ENCODE results near the gene KIF6. TPM values are rescaled to one million over a fixed set of nuclear protein-coding genes. Genes with fewer than 3 reads are reported as not detected.
"Not testable (repeated sequence)": the region's sequence is repeated elsewhere in the genome, so short reads cannot be mapped to it uniquely, and the experiment has no call there.

Gene KIF6
- polyA plus RNA-seq, 2 of the 4 experiments (the other 2 are of a cell fraction), result 0.05 to 0.39 TPM

DNA sequence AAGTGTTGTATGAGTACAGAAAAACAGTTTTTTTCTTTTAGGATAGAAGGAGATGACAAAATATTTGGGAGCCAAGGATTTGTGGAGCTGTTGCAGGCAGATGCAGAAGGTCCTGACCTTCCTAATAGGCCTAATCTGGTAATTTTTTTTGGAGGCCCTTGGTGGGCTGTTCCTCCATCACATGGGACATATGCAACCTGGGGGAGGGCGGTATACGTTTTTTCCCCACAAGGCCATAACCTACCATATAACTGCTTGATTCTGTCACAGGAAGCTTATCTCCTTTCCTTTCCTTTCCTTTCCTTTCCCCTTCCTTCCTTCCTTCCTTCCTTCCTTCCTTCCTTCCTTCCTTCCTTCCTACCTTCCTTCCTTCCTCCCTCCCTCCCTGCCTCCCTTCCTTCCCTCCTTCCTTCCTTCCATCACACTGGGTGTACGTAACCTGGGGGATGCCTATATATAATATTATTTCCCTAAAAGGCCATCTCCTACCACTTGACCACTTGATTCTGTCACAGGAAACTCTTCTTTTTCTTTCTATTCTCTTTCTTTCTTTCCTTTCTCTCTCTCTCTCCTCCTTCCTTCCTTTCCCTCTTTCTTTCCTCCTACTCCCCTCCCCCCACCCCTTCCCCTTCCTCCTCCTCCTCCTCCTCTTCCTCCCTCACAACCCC, 217.7 kb downstream of the KIF6 start:
- Histone ChIP-seq H3K4me1 (no peaks in the 10 kb centered on the region), H3K27ac (no peak overlapping the region), H3K4me2 (no peak overlapping the region), H3K9me3 (no peaks in the 10 kb centered on the region), H3K4me3 (no peak overlapping the region)
- POLR2A ChIA-PET, result no interaction called here
- 13% methylated on average over 3 of the region's 3 CpGs for WGBS (ENCODE audit: missing lambda C conversion rate)
- CTCF ChIA-PET, result no interaction called here
- FAIRE-seq (no peak), ATAC-seq (no peak), DNase-seq (ENCODE audit: low read depth in 1 of 2, low spot score in 1 of 2) (no peak)
- TF ChIP-seq ESRRA (IDR thresholded peaks at IDR 0.05; ENCODE audit: borderline replicate concordance, low read length) (no peak), RFX5 (IDR thresholded peaks at IDR 0.05) (no peak), RCOR1 (IDR thresholded peaks at IDR 0.05; ENCODE audit: low read depth, low read length) (no peak), EHMT2 (IDR thresholded peaks at IDR 0.05; ENCODE audit: low read depth) (no peak), TP53 (CRISPR knock-in tag; IDR thresholded peaks at IDR 0.05) (no peak), POLR2AphosphoS2 (conservative IDR thresholded peaks at IDR 0.05; ENCODE audit: low read length) (no peak), JUN (IDR thresholded peaks at IDR 0.05) (no peak)
- TF ChIP-seq, protein P1, sequence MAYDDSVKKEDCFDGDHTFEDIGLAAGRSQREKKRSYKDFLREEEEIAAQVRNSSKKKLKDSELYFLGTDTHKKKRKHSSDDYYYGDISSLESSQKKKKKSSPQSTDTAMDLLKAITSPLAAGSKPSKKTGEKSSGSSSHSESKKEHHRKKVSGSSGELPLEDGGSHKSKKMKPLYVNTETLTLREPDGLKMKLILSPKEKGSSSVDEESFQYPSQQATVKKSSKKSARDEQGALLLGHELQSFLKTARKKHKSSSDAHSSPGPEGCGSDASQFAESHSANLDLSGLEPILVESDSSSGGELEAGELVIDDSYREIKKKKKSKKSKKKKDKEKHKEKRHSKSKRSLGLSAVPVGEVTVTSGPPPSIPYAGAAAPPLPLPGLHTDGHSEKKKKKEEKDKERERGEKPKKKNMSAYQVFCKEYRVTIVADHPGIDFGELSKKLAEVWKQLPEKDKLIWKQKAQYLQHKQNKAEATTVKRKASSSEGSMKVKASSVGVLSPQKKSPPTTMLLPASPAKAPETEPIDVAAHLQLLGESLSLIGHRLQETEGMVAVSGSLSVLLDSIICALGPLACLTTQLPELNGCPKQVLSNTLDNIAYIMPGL (CRISPR knock-in tag; IDR thresholded peaks at IDR 0.05; ENCODE audit: borderline replicate concordance), result no peak
- TF ChIP-seq, protein P2, sequence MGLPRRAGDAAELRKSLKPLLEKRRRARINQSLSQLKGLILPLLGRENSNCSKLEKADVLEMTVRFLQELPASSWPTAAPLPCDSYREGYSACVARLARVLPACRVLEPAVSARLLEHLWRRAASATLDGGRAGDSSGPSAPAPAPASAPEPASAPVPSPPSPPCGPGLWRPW (IDR thresholded peaks at IDR 0.05), result no peak
- TF ChIP-seq, protein P3, sequence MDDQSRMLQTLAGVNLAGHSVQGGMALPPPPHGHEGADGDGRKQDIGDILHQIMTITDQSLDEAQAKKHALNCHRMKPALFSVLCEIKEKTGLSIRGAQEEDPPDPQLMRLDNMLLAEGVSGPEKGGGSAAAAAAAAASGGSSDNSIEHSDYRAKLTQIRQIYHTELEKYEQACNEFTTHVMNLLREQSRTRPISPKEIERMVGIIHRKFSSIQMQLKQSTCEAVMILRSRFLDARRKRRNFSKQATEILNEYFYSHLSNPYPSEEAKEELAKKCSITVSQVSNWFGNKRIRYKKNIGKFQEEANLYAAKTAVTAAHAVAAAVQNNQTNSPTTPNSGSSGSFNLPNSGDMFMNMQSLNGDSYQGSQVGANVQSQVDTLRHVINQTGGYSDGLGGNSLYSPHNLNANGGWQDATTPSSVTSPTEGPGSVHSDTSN (IDR thresholded peaks at IDR 0.05), result no peak
- TF ChIP-seq, protein P4, sequence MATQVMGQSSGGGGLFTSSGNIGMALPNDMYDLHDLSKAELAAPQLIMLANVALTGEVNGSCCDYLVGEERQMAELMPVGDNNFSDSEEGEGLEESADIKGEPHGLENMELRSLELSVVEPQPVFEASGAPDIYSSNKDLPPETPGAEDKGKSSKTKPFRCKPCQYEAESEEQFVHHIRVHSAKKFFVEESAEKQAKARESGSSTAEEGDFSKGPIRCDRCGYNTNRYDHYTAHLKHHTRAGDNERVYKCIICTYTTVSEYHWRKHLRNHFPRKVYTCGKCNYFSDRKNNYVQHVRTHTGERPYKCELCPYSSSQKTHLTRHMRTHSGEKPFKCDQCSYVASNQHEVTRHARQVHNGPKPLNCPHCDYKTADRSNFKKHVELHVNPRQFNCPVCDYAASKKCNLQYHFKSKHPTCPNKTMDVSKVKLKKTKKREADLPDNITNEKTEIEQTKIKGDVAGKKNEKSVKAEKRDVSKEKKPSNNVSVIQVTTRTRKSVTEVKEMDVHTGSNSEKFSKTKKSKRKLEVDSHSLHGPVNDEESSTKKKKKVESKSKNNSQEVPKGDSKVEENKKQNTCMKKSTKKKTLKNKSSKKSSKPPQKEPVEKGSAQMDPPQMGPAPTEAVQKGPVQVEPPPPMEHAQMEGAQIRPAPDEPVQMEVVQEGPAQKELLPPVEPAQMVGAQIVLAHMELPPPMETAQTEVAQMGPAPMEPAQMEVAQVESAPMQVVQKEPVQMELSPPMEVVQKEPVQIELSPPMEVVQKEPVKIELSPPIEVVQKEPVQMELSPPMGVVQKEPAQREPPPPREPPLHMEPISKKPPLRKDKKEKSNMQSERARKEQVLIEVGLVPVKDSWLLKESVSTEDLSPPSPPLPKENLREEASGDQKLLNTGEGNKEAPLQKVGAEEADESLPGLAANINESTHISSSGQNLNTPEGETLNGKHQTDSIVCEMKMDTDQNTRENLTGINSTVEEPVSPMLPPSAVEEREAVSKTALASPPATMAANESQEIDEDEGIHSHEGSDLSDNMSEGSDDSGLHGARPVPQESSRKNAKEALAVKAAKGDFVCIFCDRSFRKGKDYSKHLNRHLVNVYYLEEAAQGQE (IDR thresholded peaks at IDR 0.05), result no peak

DNA sequence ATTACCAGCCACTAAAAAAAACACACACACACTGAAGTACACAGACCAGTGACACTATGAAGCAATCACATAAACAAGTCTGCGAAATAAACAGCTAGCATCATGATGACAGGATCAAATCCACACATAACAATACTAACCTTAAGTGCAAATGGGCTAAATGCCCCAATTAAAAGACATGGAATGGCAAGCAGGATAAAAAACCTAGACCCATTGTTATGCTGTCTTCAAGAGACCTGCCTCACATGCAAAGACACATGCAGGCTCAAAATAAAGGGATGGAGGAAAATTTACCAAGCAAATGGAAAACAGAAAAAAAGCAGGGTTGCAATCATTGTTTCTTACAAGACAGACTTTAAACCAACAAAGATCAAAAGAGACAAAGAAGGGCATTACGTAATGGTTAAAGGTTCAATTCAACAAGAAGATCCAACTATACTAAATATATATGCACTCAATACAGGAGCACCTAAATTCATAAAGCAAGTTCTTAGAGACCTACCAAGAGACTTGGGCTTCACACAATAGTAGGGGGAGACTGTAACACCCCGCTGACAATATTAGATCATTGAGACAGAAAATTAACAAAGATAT, 222.7 kb downstream of the KIF6 start:
- H3K4me2 ChIP-seq; H3K4me1 ChIP-seq; H3K4me3 ChIP-seq; H3K27ac ChIP-seq; CTCF ChIA-PET; ATAC-seq; FAIRE-seq; DNase-seq (ENCODE audit: low read depth in 1 of 2, low spot score in 1 of 2); H3K9me3 ChIP-seq; POLR2A ChIA-PET: not testable (repeated sequence)
- WGBS (ENCODE audit: missing lambda C conversion rate), result 4% methylated on average over 3 of the region's 3 CpGs

DNA sequence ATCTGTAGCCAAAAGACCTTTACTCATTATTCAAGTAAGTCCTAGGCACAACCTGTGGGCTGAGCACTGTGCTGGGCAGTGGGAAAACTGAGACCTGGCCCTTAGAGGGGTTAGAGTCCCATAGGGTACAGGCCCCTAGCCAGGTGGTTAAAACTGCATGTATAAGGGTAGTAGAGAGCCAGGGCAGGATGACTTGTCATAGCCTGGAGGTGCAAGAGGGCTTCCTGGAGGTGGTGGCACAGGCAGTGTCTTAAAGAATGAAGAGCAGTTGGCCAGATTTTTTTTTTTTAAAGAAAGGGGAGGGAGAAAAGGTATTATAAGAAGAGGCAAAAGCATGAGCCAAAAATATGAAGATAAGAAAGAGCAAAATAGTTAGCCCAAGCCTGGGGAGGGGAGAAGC, 226.2 kb downstream of the KIF6 start:
- H3K4me1 ChIP-seq, result no peaks in the 10 kb centered on the region
- ChIA-PET CTCF (no interaction called here), POLR2A (no interaction called here)
- H3K9me3 ChIP-seq, result no peaks in the 10 kb centered on the region
- H3K4me3 ChIP-seq, result no peak overlapping the region
- H3K4me2 ChIP-seq, result no peak overlapping the region
- DNase-seq (ENCODE audit: low read depth in 1 of 2, low spot score in 1 of 2), result no peak
- FAIRE-seq, result no peak
- H3K27ac ChIP-seq, result no peak overlapping the region
- ATAC-seq, result no peak
- TF ChIP-seq MAFK (IDR thresholded peaks at IDR 0.05; ENCODE audit: partially characterized antibody), result no peak

Data from A549 (cell line).